GM15510 (cell line): ENCODE measurements around the gene KATNB1.

Experiments used
- POLR2A ChIP-seq: IDR thresholded peaks from 3 replicates; pipeline ENCODE4 v1.6.1; 2011; ENCODE audit warnings: borderline replicate concordance; ENCODE audit not compliant: insufficient read length; ENCODE audit errors: extremely low read depth

KATNB1 gene

GRCh38 chr16:57742543-57742942, 7.0 kb downstream of the KATNB1 start:
- TF ChIP-seq POLR2A = no peak

- no peak for TF ChIP-seq POLR2A
Observed at GRCh38 chr16:57743458-57743857, 7.9 kb downstream of the KATNB1 start.

DNA sequence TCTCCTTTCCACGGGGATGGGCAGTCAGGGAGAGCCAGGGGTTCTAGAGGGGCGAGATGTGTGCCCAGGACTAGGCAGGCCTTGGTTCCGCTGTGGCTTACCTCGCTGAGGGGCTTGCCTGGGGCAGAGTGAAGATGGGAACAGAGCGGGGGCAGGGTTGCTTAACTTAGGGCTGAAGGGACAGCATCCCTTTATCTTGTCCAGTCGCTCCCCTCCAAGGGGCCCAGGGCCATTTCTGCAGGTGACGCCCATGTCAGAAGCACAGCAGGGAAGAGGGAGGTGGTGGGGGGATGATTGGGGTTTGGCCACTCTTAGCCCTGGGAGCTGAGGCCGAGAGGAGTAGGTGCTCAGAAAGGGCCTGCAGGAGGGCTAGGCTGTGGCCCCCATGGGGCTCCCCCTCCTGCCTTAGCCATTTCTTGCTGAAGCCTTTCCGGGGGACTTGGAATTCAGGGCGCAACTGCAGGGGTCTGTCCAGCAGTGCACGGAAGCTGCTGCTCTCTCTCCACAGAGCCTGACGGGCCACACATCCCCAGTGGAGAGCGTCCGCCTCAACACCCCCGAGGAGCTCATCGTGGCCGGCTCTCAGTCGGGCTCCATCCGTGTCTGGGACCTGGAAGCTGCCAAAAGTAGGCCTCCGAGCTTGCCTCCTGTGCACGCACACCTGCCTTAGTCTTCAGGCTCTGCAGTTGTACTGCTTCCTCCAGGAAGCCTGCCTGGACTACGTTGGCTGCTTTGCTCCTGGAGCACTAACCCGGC, 8.5 kb downstream of the KATNB1 start:
- no peak for TF ChIP-seq POLR2A

- TF ChIP-seq POLR2A = no peak
Observed at GRCh38 chr16:57744642-57744903, 9.0 kb downstream of the KATNB1 start.

- TF ChIP-seq POLR2A = no peak
Observed at GRCh38 chr16:57745768-57746167, 10.2 kb downstream of the KATNB1 start.

- TF ChIP-seq POLR2A = no peak
Observed at GRCh38 chr16:57747091-57747490, 11.5 kb downstream of the KATNB1 start.

GRCh38 chr16:57747496-57747895, 11.9 kb downstream of the KATNB1 start:
- TF ChIP-seq POLR2A = no peak

DNA sequence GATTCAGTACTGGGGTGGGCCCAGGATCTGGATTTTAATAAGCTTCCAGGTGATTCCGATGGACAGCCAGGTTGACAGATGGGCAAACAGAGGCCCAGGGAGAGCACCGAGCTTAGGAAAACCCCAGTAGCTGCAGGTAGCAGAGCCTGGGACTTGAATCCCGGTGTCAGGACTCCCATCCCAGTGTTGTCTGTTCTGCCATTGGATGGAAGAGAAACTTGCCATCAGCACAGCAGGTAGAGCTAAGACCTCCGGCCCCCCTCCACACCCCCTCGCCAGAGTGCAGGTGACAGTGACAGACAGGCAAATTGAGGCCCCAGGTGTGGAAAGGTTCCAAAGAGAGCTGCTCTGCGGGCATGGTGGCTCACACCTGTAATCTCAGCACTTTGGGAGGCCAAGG, 12.4 kb downstream of the KATNB1 start:
- no peak for TF ChIP-seq POLR2A

GRCh38 chr16:57748596-57748995, 13.0 kb downstream of the KATNB1 start:
- TF ChIP-seq POLR2A = no peak

DNA sequence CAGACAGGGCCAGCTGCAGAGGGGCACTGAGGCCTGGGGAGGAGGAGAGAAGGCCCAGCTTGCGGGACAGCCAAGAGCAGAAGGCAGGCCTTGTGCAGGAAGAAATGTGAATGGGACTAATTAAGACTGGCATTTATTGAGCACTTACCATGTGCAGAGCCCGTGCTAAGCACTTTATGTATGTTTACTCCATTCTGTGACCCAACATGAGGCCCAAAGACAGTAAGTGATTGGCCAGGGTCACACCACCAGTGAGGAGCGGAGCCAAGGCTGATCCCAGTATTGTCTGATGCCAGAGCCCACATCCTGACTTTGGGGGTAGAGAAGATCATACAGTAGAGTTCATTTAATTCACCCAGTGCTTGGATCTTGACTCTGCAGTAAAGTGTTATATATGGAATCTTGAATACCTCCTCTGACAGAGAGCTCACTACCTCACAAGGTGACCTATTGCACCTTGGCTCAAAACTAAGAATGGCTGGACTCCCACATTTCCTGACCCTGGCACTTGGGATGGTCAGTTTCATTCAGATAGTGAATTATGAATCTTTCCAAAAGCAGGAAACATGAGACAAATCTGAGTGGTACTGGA, 13.6 kb downstream of the KATNB1 start:
- no peak for TF ChIP-seq POLR2A

DNA sequence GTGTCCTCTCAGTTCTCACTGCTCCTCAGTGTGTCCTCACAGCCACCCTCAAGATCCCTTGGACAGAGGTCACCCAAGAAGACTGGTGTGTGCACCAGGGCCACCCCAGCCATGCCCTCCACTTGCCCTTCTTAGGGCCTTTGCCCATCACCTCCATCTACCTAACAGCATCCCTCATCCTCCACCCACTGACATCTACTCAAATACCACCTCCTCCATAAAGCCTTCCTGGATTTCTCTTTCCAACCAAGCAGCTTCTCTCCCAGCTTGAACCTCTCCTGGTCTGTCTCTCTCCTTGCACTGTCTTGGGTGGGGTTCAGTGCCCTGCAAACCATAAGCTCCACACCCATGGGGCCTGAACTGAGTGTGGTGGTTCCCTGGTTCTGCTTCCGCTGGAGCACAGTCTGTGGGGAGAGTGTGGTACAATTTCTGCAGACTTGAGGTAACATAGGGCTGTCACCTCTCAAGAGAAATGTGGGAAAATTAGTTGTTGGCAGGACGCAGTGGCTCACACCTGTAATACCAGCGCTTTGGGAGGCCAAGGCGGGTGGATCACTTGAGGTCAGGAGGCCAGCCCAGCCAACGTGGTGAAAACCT, 14.4 kb downstream of the KATNB1 start:
- TF ChIP-seq POLR2A = no peak

DNA sequence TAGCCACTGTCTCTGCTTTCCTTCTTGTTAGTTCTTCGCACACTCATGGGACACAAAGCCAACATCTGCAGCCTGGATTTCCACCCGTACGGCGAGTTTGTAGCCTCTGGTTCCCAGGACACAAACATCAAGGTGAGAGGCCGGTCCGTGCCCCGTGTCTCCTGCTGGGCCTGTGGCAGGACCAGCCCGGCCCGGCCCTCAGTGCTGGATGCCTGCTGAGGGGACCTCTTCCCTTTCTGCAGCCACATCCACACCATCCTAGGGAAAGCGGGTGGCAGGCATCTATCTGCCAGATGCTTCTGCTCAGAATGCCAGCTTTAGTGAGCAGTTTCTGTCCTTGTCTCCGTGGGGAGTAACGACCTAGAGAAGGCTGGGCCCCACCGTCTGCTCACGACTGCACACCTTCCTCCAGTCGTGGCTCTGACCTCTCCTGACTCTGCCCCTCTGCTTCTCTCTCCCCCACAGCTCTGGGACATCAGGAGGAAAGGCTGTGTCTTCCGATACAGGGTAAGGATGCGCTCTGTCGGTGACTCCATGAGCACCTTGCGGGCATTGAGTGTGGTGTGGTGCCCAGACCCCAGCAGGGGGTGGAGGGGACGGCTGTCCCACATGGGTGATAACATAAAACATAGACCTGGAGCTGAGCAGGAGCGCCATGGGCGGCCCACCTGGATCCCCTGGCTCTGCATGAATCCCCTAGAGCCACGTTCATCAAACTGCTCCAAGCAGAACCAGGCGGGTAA, 15.4 kb downstream of the KATNB1 start:
- no peak for TF ChIP-seq POLR2A

DNA sequence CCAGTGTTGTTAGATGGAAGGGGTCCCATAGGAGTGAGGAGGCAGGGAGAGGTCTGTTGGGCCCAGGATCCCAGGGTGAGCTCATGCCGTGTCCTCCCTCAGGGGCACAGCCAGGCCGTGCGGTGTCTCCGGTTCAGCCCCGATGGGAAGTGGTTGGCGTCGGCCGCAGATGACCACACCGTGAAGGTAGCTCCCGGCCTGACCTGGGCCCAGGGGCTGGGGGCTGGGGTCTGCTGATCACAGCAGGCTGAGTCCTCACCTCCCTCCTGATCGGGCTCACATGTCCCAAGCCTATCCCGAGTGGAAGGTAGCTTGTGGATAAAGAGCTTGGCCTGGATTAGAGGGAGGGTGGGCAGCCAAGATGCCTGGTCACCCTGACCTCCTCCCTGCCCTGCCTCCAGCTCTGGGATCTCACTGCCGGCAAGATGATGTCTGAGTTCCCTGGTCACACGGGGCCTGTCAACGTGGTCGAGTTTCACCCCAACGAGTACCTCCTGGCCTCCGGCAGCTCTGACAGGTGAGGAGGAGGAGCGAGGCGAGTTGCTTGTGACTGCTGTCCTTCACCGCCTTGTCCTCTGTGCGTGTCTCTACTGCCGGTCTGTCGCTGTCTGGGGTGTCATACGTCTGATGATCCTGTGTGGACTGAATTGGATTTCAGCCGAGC, 16.1 kb downstream of the KATNB1 start:
- TF ChIP-seq POLR2A = no peak

- TF ChIP-seq POLR2A = no peak
Observed at GRCh38 chr16:57752203-57752580, 16.6 kb downstream of the KATNB1 start.
